GM19328 (cell line): Measurements from ENCODE around the gene ZFYVE16.
"Not testable (repeated sequence)": the region's sequence is repeated elsewhere in the genome, so short reads cannot be mapped to it uniquely, and the experiment has no call there.

Experiments
- ATAC-seq: cut with Tn5 transposase; IDR thresholded peaks from one replicate; pipeline ENCODE4 v1.9.1; 2021; ENCODE audit warnings: mild to moderate bottlenecking, moderate library complexity; ENCODE audit not compliant: unreplicated experiment

Gene ZFYVE16

GRCh38 chr5:80409367-80409966, 1.6 kb downstream of the ZFYVE16 start:
- no peak for ATAC-seq

GRCh38 chr5:80411589-80412219, 3.8 kb downstream of the ZFYVE16 start:
- ATAC-seq, result no peak

- no peak for ATAC-seq
These were observed 6.2 kb downstream of the ZFYVE16 start for GRCh38 chr5:80414113-80414512.

- no peak for ATAC-seq
These were observed 10.1 kb downstream of the ZFYVE16 start for GRCh38 chr5:80417973-80418372.

- not testable (repeated sequence) for ATAC-seq
These were observed 16.5 kb downstream of the ZFYVE16 start for GRCh38 chr5:80424365-80424764.

- ATAC-seq, result no peak
These were observed 27.6 kb downstream of the ZFYVE16 start for GRCh38 chr5:80435476-80435875.

- ATAC-seq, result no peak
These were observed 29.5 kb downstream of the ZFYVE16 start for GRCh38 chr5:80437326-80437725.

GRCh38 chr5:80438739-80439138, 30.9 kb downstream of the ZFYVE16 start:
- ATAC-seq, result no peak

GRCh38 chr5:80439213-80439612, 31.3 kb downstream of the ZFYVE16 start:
- no peak for ATAC-seq

- no peak for ATAC-seq
These were observed 34.9 kb downstream of the ZFYVE16 start for GRCh38 chr5:80442742-80443141.

- no peak for ATAC-seq
These were observed 45.5 kb downstream of the ZFYVE16 start for GRCh38 chr5:80453366-80453765.

- no peak for ATAC-seq
These were observed 55.4 kb downstream of the ZFYVE16 start for GRCh38 chr5:80463269-80463668.

- no peak for ATAC-seq
These were observed 59.0 kb downstream of the ZFYVE16 start for GRCh38 chr5:80466669-80467485.

GRCh38 chr5:80468131-80468530, 60.3 kb downstream of the ZFYVE16 start:
- ATAC-seq, result no peak

GRCh38 chr5:80470631-80471030, 62.8 kb downstream of the ZFYVE16 start:
- ATAC-seq, result not testable (repeated sequence)

- no peak for ATAC-seq
These were observed 67.1 kb downstream of the ZFYVE16 start for GRCh38 chr5:80474929-80475328.

- no peak for ATAC-seq
These were observed 71.8 kb downstream of the ZFYVE16 start for GRCh38 chr5:80479713-80480112.

GRCh38 chr5:80480354-80480753, 72.5 kb downstream of the ZFYVE16 start:
- no peak for ATAC-seq

GRCh38 chr5:80481019-80481893, 73.4 kb downstream of the ZFYVE16 start:
- no peak for ATAC-seq

- no peak for ATAC-seq
These were observed 74.7 kb downstream of the ZFYVE16 start for GRCh38 chr5:80482578-80482977.

GRCh38 chr5:80483636-80484232, 75.9 kb downstream of the ZFYVE16 start:
- no peak for ATAC-seq
